ENCODE data around the gene DCLRE1B. TPM values are rescaled to one million over a fixed set of nuclear protein-coding genes. Genes with fewer than 3 reads are reported as not detected.

Gene DCLRE1B
- polyA plus RNA-seq, 1 experiment: 2.7 TPM

- POLR2A ChIA-PET: interaction anchor here (0.5 kb wide), 1 partner anchor 1395 kb away, joined by 5 read pairs; no protein-coding TSS in a partner anchor
- no peak for TF ChIP-seq CTCF (IDR thresholded peaks at IDR 0.05; ENCODE audit: low read depth, low read length)
- Histone ChIP-seq H3K9me3 (ENCODE audit: control insufficient read depth, insufficient read depth, low read length) (no peaks in the 10 kb centered on the region), H3K27ac (ENCODE audit: low read depth, low read length) (no peak overlapping the region), H3K27me3 (ENCODE audit: control insufficient read depth, insufficient read depth, low read length) (no peaks in the 10 kb centered on the region), H3K4me3 (ENCODE audit: low read depth, low read length) (no peak overlapping the region)
- DNase-seq (ENCODE audit: low read depth, low spot score): no peak
- CTCF ChIA-PET: interaction anchor here (0.7 to 1.0 kb wide), 2 partner anchors 13 to 33 kb away, joined by 3 to 5 read pairs; no protein-coding TSS in a partner anchor
Observed at GRCh38 chr1:113868387-113869083, 36.6 kb upstream of the DCLRE1B start.

GRCh38 chr1:113870778-113871177 is 34.3 kb upstream of the DCLRE1B start:
- TF ChIP-seq CTCF (IDR thresholded peaks at IDR 0.05; ENCODE audit: low read depth, low read length): no peak
- CTCF ChIA-PET: no interaction called here

GRCh38 chr1:113871597-113872113 is 33.5 kb upstream of the DCLRE1B start, which contains the start of gene PTPN22:
TSS of gene PTPN22 (minus strand) at chr1:113871712.
- Histone ChIP-seq H3K27me3 (ENCODE audit: control insufficient read depth, insufficient read depth, low read length) (no peaks in the 10 kb centered on the region), H3K9me3 (ENCODE audit: control insufficient read depth, insufficient read depth, low read length) (no peaks in the 10 kb centered on the region), H3K4me3 (ENCODE audit: low read depth, low read length) (no peak within 1 kb of the TSS), H3K27ac (ENCODE audit: low read depth, low read length) (no peak within 1 kb of the TSS)
- POLR2A ChIA-PET: no interaction called here
- no peak for TF ChIP-seq CTCF (IDR thresholded peaks at IDR 0.05; ENCODE audit: low read depth, low read length)
- CTCF ChIA-PET: interaction anchor here (0.7 kb wide), 1 partner anchor 17 kb away, joined by 10 read pairs; no protein-coding TSS in a partner anchor
- DNase-seq (ENCODE audit: low read depth, low spot score): peak; percentile 16

More at GRCh38 chr1:113870778-113871177, 34.3 kb upstream of the DCLRE1B start:
- no peak overlapping the region for H3K4me3 ChIP-seq (ENCODE audit: low read depth, low read length)
- H3K27me3 ChIP-seq (ENCODE audit: control insufficient read depth, insufficient read depth, low read length): no peaks in the 10 kb centered on the region
- DNase-seq (ENCODE audit: low read depth, low spot score): no peak
- H3K27ac ChIP-seq (ENCODE audit: low read depth, low read length): no peak overlapping the region
- POLR2A ChIA-PET: no interaction called here
- no peaks in the 10 kb centered on the region for H3K9me3 ChIP-seq (ENCODE audit: control insufficient read depth, insufficient read depth, low read length)

- DNase-seq (ENCODE audit: low read depth, low spot score): no peak
- Histone ChIP-seq H3K9me3 (ENCODE audit: control insufficient read depth, insufficient read depth, low read length) (no peaks in the 10 kb centered on the region), H3K4me3 (ENCODE audit: low read depth, low read length) (no peak overlapping the region), H3K27me3 (ENCODE audit: control insufficient read depth, insufficient read depth, low read length) (no peaks in the 10 kb centered on the region), H3K27ac (ENCODE audit: low read depth, low read length) (no peak overlapping the region)
- ChIA-PET POLR2A (no interaction called here), CTCF (interaction anchor here (0.7 kb wide), 1 partner anchor 17 kb away, joined by 10 read pairs; no protein-coding TSS in a partner anchor)
- no peak for TF ChIP-seq CTCF (IDR thresholded peaks at IDR 0.05; ENCODE audit: low read depth, low read length)
Observed at GRCh38 chr1:113872219-113872935, 32.7 kb upstream of the DCLRE1B start.
